ENCODE measurements around the gene TM9SF2.
"Not testable (repeated sequence)": the region's sequence is repeated elsewhere in the genome, so short reads cannot be mapped to it uniquely, and the experiment has no call there.

Gene TM9SF2

GRCh38 chr13:99473515-99473914 lies 27.8 kb upstream of the TM9SF2 start:
- H3K4me3 ChIP-seq (ENCODE audit: low read depth, low read length), result no peak overlapping the region
- in situ Hi-C loops (cut with HindIII; ENCODE audit: low sequenced_read_pairs), result no loop called here

DNA sequence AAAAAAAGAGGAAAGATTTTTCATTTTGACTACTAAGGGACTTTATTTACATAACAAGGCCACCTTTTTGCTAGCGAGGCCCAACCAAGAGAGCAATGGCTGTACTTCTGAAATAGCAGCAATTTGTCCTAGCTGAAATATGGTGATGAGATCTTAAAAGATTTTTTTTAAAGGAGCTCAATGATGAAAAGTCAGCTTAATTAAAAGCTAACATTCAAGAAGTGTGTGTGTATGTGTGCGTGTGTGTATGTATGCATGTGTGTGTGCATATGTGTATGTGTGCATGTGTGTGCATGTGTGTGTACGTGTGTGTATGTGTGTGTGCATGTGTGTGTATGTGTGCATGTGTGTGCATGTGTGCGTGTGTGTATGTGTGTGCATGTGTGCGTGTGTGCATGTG lies 24.6 kb upstream of the TM9SF2 start:
- H3K4me3 ChIP-seq (ENCODE audit: low read depth, low read length), result no peak overlapping the region
- no peak for DNase-seq (ENCODE audit: low read depth, low spot score)
- TF ChIP-seq, protein P1, sequence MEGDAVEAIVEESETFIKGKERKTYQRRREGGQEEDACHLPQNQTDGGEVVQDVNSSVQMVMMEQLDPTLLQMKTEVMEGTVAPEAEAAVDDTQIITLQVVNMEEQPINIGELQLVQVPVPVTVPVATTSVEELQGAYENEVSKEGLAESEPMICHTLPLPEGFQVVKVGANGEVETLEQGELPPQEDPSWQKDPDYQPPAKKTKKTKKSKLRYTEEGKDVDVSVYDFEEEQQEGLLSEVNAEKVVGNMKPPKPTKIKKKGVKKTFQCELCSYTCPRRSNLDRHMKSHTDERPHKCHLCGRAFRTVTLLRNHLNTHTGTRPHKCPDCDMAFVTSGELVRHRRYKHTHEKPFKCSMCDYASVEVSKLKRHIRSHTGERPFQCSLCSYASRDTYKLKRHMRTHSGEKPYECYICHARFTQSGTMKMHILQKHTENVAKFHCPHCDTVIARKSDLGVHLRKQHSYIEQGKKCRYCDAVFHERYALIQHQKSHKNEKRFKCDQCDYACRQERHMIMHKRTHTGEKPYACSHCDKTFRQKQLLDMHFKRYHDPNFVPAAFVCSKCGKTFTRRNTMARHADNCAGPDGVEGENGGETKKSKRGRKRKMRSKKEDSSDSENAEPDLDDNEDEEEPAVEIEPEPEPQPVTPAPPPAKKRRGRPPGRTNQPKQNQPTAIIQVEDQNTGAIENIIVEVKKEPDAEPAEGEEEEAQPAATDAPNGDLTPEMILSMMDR (IDR thresholded peaks at IDR 0.05; ENCODE audit: low read depth, low read length), result no peak
- in situ Hi-C loops (cut with HindIII; ENCODE audit: low sequenced_read_pairs), result no loop called here

More at GRCh38 chr13:99473515-99473914, 27.8 kb upstream of the TM9SF2 start:
- no peak for DNase-seq (ENCODE audit: low read depth, low spot score)
- TF ChIP-seq, protein P1 (IDR thresholded peaks at IDR 0.05; ENCODE audit: low read depth, low read length), result no peak

DNA sequence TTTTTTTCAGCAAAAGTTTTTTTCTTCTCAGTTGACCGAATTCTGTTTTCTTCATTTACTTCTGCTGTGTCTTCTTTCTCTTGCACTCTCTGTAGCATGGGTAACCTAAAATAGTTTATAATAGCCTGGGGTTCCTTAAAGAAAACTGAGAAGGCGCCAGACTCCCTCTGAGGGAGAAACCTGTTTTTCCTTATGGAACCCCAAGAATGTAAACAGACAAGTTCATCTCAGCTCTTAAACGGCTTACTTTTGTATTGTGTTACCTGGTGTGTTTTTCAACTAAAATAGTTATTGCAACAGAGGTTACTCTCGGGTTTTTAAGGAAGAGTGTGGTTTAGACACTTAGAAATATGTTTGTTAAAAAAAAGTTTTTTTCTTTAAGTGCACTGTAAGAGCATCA lies 23.8 kb upstream of the TM9SF2 start:
- TF ChIP-seq, protein P1 (IDR thresholded peaks at IDR 0.05; ENCODE audit: low read depth, low read length), result no peak
- DNase-seq (ENCODE audit: low read depth, low spot score), result no peak
- H3K4me3 ChIP-seq (ENCODE audit: low read depth, low read length), result no peak overlapping the region
- in situ Hi-C loops (cut with HindIII; ENCODE audit: low sequenced_read_pairs), result no loop called here

- in situ Hi-C loops (cut with HindIII; ENCODE audit: low sequenced_read_pairs), result no loop called here
- DNase-seq (ENCODE audit: low read depth, low spot score), result no peak
- TF ChIP-seq, protein P1 (IDR thresholded peaks at IDR 0.05; ENCODE audit: low read depth, low read length), result no peak
- no peak overlapping the region for H3K4me3 ChIP-seq (ENCODE audit: low read depth, low read length)
Observed at GRCh38 chr13:99481366-99481765, 19.9 kb upstream of the TM9SF2 start.

- no peak overlapping the region for H3K4me3 ChIP-seq (ENCODE audit: low read depth, low read length)
- in situ Hi-C loops (cut with HindIII; ENCODE audit: low sequenced_read_pairs), result no loop called here
- DNase-seq (ENCODE audit: low read depth, low spot score), result no peak
- TF ChIP-seq, protein P1 (IDR thresholded peaks at IDR 0.05; ENCODE audit: low read depth, low read length), result no peak
Observed at GRCh38 chr13:99484473-99484872, 16.8 kb upstream of the TM9SF2 start.

DNA sequence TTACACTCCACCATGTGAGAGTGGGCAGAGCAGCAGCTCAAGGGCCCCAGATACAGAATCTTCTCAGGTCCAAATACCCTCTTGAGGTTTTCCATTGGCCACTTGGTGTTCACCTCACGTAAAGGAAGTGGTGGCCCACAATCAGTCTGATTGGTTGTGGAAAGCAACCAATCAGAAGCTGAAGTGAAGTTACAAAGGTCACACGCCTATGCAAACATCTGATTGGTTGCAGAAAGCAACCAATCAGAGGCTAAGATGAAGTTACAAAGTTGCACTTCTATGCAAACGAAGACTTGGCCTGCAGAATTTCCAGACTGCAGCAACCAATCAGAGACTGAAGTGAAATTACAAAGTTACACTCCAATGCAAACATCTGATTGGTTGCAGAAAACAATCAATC lies 14.3 kb upstream of the TM9SF2 start:
- in situ Hi-C loops (cut with HindIII; ENCODE audit: low sequenced_read_pairs), result no loop called here
- DNase-seq (ENCODE audit: low read depth, low spot score), result no peak
- TF ChIP-seq, protein P1 (IDR thresholded peaks at IDR 0.05; ENCODE audit: low read depth, low read length), result no peak
- H3K4me3 ChIP-seq (ENCODE audit: low read depth, low read length), result no peak overlapping the region

- in situ Hi-C loops (cut with HindIII; ENCODE audit: low sequenced_read_pairs), result no loop called here
- no peak overlapping the region for H3K4me3 ChIP-seq (ENCODE audit: low read depth, low read length)
- TF ChIP-seq, protein P1 (IDR thresholded peaks at IDR 0.05; ENCODE audit: low read depth, low read length), result no peak
- DNase-seq (ENCODE audit: low read depth, low spot score), result no peak
Observed at GRCh38 chr13:99489028-99489427, 12.2 kb upstream of the TM9SF2 start.

- H3K4me3 ChIP-seq (ENCODE audit: low read depth, low read length); DNase-seq (ENCODE audit: low read depth, low spot score); in situ Hi-C loops (cut with HindIII; ENCODE audit: low sequenced_read_pairs): not testable (repeated sequence)
Observed at GRCh38 chr13:99491750-99492149, 9.5 kb upstream of the TM9SF2 start.
